ENCODE data around the gene ANKRD63.

DNA sequence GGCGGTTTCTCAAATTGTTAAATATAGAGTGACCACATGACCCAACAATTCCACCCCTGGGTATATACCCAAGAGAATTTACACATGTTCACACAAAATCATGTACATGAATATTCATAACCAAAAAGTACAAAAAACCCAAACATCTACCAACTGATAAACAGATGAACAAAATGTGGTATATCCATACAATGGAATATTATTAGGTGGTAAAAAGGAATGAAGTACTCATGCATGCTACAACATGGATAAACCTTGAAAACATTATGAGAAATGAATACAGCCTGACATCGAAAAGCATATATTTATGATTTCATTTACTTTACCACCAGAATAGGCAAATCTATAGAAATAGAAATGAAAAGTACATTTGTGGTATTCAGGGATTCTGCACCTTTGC lies 17.5 kb upstream of the ANKRD63 start:
- TF ChIP-seq EZH2 (IDR thresholded peaks at IDR 0.05; ENCODE audit: borderline replicate concordance, control insufficient read depth, low read depth, low read length): no peak
- no peak for TF ChIP-seq TARDBP (IDR thresholded peaks at IDR 0.05; ENCODE audit: borderline replicate concordance)
- TF ChIP-seq FOXM1 (IDR thresholded peaks at IDR 0.05; ENCODE audit: low read depth, low read length): no peak
- TF ChIP-seq, protein P1, sequence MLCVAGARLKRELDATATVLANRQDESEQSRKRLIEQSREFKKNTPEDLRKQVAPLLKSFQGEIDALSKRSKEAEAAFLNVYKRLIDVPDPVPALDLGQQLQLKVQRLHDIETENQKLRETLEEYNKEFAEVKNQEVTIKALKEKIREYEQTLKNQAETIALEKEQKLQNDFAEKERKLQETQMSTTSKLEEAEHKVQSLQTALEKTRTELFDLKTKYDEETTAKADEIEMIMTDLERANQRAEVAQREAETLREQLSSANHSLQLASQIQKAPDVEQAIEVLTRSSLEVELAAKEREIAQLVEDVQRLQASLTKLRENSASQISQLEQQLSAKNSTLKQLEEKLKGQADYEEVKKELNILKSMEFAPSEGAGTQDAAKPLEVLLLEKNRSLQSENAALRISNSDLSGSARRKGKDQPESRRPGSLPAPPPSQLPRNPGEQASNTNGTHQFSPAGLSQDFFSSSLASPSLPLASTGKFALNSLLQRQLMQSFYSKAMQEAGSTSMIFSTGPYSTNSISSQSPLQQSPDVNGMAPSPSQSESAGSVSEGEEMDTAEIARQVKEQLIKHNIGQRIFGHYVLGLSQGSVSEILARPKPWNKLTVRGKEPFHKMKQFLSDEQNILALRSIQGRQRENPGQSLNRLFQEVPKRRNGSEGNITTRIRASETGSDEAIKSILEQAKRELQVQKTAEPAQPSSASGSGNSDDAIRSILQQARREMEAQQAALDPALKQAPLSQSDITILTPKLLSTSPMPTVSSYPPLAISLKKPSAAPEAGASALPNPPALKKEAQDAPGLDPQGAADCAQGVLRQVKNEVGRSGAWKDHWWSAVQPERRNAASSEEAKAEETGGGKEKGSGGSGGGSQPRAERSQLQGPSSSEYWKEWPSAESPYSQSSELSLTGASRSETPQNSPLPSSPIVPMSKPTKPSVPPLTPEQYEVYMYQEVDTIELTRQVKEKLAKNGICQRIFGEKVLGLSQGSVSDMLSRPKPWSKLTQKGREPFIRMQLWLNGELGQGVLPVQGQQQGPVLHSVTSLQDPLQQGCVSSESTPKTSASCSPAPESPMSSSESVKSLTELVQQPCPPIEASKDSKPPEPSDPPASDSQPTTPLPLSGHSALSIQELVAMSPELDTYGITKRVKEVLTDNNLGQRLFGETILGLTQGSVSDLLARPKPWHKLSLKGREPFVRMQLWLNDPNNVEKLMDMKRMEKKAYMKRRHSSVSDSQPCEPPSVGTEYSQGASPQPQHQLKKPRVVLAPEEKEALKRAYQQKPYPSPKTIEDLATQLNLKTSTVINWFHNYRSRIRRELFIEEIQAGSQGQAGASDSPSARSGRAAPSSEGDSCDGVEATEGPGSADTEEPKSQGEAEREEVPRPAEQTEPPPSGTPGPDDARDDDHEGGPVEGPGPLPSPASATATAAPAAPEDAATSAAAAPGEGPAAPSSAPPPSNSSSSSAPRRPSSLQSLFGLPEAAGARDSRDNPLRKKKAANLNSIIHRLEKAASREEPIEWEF (IDR thresholded peaks at IDR 0.05; ENCODE audit: insufficient replicate concordance, low read depth, low read length): no peak
- TF ChIP-seq POLR2AphosphoS5 (IDR thresholded peaks at IDR 0.05; ENCODE audit: low read length): no peak
- no peak for TF ChIP-seq SMAD1 (IDR thresholded peaks at IDR 0.05; ENCODE audit: low read depth, partially characterized antibody)
- TF ChIP-seq EP300 (IDR thresholded peaks at IDR 0.05; ENCODE audit: borderline replicate concordance in 1 of 2, control insufficient read depth in 1 of 2, low read depth in 2 of 2, low read length in 2 of 2): no peak
- TF ChIP-seq, protein P2, sequence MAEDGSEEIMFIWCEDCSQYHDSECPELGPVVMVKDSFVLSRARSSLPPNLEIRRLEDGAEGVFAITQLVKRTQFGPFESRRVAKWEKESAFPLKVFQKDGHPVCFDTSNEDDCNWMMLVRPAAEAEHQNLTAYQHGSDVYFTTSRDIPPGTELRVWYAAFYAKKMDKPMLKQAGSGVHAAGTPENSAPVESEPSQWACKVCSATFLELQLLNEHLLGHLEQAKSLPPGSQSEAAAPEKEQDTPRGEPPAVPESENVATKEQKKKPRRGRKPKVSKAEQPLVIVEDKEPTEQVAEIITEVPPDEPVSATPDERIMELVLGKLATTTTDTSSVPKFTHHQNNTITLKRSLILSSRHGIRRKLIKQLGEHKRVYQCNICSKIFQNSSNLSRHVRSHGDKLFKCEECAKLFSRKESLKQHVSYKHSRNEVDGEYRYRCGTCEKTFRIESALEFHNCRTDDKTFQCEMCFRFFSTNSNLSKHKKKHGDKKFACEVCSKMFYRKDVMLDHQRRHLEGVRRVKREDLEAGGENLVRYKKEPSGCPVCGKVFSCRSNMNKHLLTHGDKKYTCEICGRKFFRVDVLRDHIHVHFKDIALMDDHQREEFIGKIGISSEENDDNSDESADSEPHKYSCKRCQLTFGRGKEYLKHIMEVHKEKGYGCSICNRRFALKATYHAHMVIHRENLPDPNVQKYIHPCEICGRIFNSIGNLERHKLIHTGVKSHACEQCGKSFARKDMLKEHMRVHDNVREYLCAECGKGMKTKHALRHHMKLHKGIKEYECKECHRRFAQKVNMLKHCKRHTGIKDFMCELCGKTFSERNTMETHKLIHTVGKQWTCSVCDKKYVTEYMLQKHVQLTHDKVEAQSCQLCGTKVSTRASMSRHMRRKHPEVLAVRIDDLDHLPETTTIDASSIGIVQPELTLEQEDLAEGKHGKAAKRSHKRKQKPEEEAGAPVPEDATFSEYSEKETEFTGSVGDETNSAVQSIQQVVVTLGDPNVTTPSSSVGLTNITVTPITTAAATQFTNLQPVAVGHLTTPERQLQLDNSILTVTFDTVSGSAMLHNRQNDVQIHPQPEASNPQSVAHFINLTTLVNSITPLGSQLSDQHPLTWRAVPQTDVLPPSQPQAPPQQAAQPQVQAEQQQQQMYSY (CRISPR knock-in tag; IDR thresholded peaks at IDR 0.05): no peak

All from GM12878 (cell line).